ENCODE results near the gene MAP3K1.

DNA sequence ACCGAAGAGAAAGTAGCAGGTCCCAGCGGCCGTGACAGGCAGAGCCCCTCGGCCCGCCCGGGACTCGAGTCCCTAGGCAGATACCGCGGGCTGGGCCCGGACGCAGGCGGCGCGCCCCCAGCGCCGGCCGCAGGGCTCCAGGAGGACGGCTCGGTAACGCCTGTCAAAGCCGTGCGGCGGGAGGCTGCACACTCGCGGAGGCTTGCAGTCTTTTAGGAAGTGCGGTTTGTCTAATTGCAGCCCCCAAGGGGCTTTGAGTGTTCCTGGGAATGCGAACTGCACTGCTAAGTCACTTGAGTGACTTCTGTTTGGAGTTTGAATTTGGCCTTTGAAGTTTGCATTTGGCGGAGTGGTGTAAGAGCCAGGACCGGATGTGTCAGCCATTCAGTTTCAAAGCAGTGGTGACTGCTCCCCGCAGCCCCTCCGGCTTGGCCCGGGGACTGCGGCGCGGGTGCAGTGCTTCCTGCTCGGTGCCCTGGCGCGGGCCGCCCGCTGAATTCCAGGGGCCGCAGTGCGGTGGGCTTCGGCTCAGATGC is 1.3 kb downstream of the MAP3K1 start:
- TF ChIP-seq, protein P1, sequence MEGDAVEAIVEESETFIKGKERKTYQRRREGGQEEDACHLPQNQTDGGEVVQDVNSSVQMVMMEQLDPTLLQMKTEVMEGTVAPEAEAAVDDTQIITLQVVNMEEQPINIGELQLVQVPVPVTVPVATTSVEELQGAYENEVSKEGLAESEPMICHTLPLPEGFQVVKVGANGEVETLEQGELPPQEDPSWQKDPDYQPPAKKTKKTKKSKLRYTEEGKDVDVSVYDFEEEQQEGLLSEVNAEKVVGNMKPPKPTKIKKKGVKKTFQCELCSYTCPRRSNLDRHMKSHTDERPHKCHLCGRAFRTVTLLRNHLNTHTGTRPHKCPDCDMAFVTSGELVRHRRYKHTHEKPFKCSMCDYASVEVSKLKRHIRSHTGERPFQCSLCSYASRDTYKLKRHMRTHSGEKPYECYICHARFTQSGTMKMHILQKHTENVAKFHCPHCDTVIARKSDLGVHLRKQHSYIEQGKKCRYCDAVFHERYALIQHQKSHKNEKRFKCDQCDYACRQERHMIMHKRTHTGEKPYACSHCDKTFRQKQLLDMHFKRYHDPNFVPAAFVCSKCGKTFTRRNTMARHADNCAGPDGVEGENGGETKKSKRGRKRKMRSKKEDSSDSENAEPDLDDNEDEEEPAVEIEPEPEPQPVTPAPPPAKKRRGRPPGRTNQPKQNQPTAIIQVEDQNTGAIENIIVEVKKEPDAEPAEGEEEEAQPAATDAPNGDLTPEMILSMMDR (IDR thresholded peaks at IDR 0.05; ENCODE audit: low read depth, low read length) = no peak; the same call in 1 of the 2 replicates
- TF ChIP-seq EZH2phosphoT487 (IDR thresholded peaks at IDR 0.05; ENCODE audit: low read depth) = no peak

Measured in OCI-LY3 (cell line).